ENCODE measurements around the gene GOLGA6D.

DNA sequence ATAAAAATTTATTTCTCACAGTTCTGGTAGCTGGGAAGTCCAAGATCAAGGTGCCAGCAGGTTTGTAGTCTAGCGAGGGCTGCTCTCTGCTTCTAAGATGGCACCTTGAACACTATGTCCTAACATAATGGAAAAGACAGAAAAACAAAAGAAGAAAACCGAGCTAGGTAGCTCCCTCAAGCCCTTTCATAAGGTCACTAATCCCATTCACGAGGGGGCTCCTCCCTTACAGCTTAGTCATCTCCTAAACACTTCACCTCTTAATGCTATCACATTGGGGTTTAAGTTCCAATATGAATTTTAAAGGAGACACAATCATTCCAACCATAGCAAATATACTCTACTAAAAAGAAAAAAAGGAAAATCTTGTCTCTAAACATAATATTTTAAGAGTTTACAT is 23.6 kb downstream of the GOLGA6D start:
- TF ChIP-seq, protein P1, sequence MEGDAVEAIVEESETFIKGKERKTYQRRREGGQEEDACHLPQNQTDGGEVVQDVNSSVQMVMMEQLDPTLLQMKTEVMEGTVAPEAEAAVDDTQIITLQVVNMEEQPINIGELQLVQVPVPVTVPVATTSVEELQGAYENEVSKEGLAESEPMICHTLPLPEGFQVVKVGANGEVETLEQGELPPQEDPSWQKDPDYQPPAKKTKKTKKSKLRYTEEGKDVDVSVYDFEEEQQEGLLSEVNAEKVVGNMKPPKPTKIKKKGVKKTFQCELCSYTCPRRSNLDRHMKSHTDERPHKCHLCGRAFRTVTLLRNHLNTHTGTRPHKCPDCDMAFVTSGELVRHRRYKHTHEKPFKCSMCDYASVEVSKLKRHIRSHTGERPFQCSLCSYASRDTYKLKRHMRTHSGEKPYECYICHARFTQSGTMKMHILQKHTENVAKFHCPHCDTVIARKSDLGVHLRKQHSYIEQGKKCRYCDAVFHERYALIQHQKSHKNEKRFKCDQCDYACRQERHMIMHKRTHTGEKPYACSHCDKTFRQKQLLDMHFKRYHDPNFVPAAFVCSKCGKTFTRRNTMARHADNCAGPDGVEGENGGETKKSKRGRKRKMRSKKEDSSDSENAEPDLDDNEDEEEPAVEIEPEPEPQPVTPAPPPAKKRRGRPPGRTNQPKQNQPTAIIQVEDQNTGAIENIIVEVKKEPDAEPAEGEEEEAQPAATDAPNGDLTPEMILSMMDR (IDR thresholded peaks at IDR 0.05; ENCODE audit: borderline replicate concordance, extremely low read depth, low read length, poor library complexity, severe bottlenecking): no peak
- TF ChIP-seq EZH2 (IDR thresholded peaks at IDR 0.05; ENCODE audit: borderline replicate concordance, low read depth, low read length, severe bottlenecking): no peak

Data from DND-41 (cell line).